Body of pancreas (tissue), 4 donors: ENCODE measurements around the gene HMCN2. TPM values are rescaled to one million over a fixed set of nuclear protein-coding genes. Genes with fewer than 3 reads are reported as not detected.

Experiments used
- ATAC-seq: fragments of 150-250 bp; one replicate; pipeline ENCODE4 v1.9.1; 2016
- DNase-seq, 4 donors: peaks; one replicate each; pipeline ENCODE4 v3.0.0-alpha.2; 2019
- H3K27ac ChIP-seq, 4 donors: fragments of 200-600 bp; sonication (generic); 1 replicate in 3 of 4; 2 replicates in 1 of 4; pipeline versions ENCODE4 v1.5.1 to v1.6.1; 2016 to 2019; ENCODE audit warnings: mild to moderate bottlenecking in 1 of 4, mixed read lengths in 1 of 4, moderate library complexity in 1 of 4
- H3K27me3 ChIP-seq, 2 donors: fragments of 200-600 bp; sonication (generic); one replicate each; pipeline ENCODE4 v1.6.0; 2016; ENCODE audit warnings: mild to moderate bottlenecking in 1 of 2
- H3K36me3 ChIP-seq, 2 donors: fragments of 200-600 bp; sonication (generic); replicated peaks in 1 of 2; 2 replicates each; pipeline ENCODE4 v1.5.1; 2016; ENCODE audit warnings: low read depth in 2 of 2; ENCODE audit not compliant: insufficient read depth in 1 of 2
- H3K4me1 ChIP-seq: fragments of 200-600 bp; sonication (generic); one replicate; pipeline ENCODE4 v1.6.0; 2016
- H3K4me3 ChIP-seq, 2 donors: fragments of 200-600 bp; sonication (generic); 1 replicate in 1 of 2; 2 replicates in 1 of 2; pipeline ENCODE4 v1.5.1; 2016 to 2019
- H3K9me3 ChIP-seq, 3 donors: fragments of 200-600 bp; sonication (generic); 1 replicate in 2 of 3; 2 replicates in 1 of 3; pipeline ENCODE4 v1.5.1; 2016
- CTCF ChIP-seq, 7 experiments: fragments of 450-650 bp in 4 of 7; fragments of 200-600 bp in 3 of 7; sonication (generic) in 3 of 7; IDR thresholded peaks; one replicate each; pipeline ENCODE4 v1.5.1; 2016 to 2019; ENCODE audit warnings: antibody characterized with exemption in 7 of 7
- POLR2A ChIP-seq, 3 donors: fragments of 450-650 bp; IDR thresholded peaks; one replicate each; pipeline ENCODE4 v1.6.1; 2016; ENCODE audit warnings: antibody characterized with exemption in 3 of 3, mild to moderate bottlenecking in 2 of 3
- WGBS, 2 donors: methylation state at CpG; one replicate each; pipeline ENCODE4 v1.1.5; 2017; 5-methylcytosine and 5-hydroxymethylcytosine counted together
- intact Hi-C: fragments of 100-400 bp; cut with DNase I; formaldehyde crosslinking; loops from one replicate; pipeline ENCODE4 v1.15.1; 2023
- total RNA-seq, 2 donors: library from RNA; depleted of rRNA; stranded (reverse); fragments of >200 nt; gene quantifications; one replicate each; pipeline ENCODE4 v1.1.0, GENCODE V29; 2016

Gene HMCN2
- total RNA-seq, 2 donors from 2014 or later, result 0.78 to 3.6 TPM

GRCh38 chr9:130458027-130458803 is 192.7 kb downstream of the HMCN2 start:
- no peak overlapping the region for H3K4me3 ChIP-seq
- no peaks in the 10 kb centered on the region for H3K9me3 ChIP-seq
- no peak for TF ChIP-seq CTCF (IDR thresholded peaks at IDR 0.05)
- TF ChIP-seq POLR2A (IDR thresholded peaks at IDR 0.05), result no peak
- no peaks in the 10 kb centered on the region for H3K27me3 ChIP-seq
- H3K27ac ChIP-seq, result no peak overlapping the region
- intact Hi-C loops, result no loop called here
- H3K4me1 ChIP-seq, result peaks cover 12% of the 10 kb centered on the region
- ATAC-seq (no peak), DNase-seq (no peak)
- WGBS, 2 donors, result 90 to 94% methylated on average over 17 to 23 of the region's 23 CpGs
- H3K36me3 ChIP-seq, result no peaks in the 10 kb centered on the region

GRCh38 chr9:130458804-130459067 is 193.2 kb downstream of the HMCN2 start:
- Histone ChIP-seq H3K4me1 (peaks cover 7% of the 10 kb centered on the region), H3K27ac (no peak overlapping the region), H3K9me3 (no peaks in the 10 kb centered on the region), H3K27me3 (no peaks in the 10 kb centered on the region), H3K36me3 (no peaks in the 10 kb centered on the region), H3K4me3 (no peak overlapping the region)
- intact Hi-C loops, result no loop called here
- DNase-seq, result no peak
- 65% methylated on average over 5 of the region's 5 CpGs; no CpG with 5 or more reads in 1 of the 2 donors for WGBS, 2 donors
- no peak for ATAC-seq
- no peak for TF ChIP-seq CTCF (IDR thresholded peaks at IDR 0.05)
- TF ChIP-seq POLR2A (IDR thresholded peaks at IDR 0.05), result no peak

GRCh38 chr9:130459151-130459550 is 193.6 kb downstream of the HMCN2 start:
- TF ChIP-seq CTCF (IDR thresholded peaks at IDR 0.05), result no peak
- no peak for TF ChIP-seq POLR2A (IDR thresholded peaks at IDR 0.05)
- no peak overlapping the region for H3K4me3 ChIP-seq
- DNase-seq (no peak), ATAC-seq (no peak)
- H3K36me3 ChIP-seq, result no peaks in the 10 kb centered on the region
- 71 to 81% methylated on average over 7 to 8 of the region's 8 CpGs for WGBS, 2 donors
- H3K9me3 ChIP-seq, result no peaks in the 10 kb centered on the region
- intact Hi-C loops, result no loop called here
- H3K27ac ChIP-seq, result no peak overlapping the region
- H3K4me1 ChIP-seq, result peaks cover 4% of the 10 kb centered on the region
- H3K27me3 ChIP-seq, result no peaks in the 10 kb centered on the region

GRCh38 chr9:130459941-130460669 is 194.5 kb downstream of the HMCN2 start:
- 75 to 88% methylated on average over 7 to 11 of the region's 11 CpGs for WGBS, 2 donors
- ATAC-seq (no peak), DNase-seq (no peak)
- intact Hi-C loops, result loop anchor here (5.0 kb wide), 1 partner anchor 222 kb away; no protein-coding TSS in a partner anchor
- H3K4me3 ChIP-seq, result no peak overlapping the region
- peaks cover 4% of the 10 kb centered on the region for H3K4me1 ChIP-seq
- no peak overlapping the region for H3K27ac ChIP-seq
- no peak for TF ChIP-seq POLR2A (IDR thresholded peaks at IDR 0.05)
- no peak for TF ChIP-seq CTCF (IDR thresholded peaks at IDR 0.05)
- no peaks in the 10 kb centered on the region for H3K9me3 ChIP-seq
- no peaks in the 10 kb centered on the region for H3K36me3 ChIP-seq
- H3K27me3 ChIP-seq, result no peaks in the 10 kb centered on the region
